ENCODE results near the gene ATP7B.

ATP7B gene

DNA sequence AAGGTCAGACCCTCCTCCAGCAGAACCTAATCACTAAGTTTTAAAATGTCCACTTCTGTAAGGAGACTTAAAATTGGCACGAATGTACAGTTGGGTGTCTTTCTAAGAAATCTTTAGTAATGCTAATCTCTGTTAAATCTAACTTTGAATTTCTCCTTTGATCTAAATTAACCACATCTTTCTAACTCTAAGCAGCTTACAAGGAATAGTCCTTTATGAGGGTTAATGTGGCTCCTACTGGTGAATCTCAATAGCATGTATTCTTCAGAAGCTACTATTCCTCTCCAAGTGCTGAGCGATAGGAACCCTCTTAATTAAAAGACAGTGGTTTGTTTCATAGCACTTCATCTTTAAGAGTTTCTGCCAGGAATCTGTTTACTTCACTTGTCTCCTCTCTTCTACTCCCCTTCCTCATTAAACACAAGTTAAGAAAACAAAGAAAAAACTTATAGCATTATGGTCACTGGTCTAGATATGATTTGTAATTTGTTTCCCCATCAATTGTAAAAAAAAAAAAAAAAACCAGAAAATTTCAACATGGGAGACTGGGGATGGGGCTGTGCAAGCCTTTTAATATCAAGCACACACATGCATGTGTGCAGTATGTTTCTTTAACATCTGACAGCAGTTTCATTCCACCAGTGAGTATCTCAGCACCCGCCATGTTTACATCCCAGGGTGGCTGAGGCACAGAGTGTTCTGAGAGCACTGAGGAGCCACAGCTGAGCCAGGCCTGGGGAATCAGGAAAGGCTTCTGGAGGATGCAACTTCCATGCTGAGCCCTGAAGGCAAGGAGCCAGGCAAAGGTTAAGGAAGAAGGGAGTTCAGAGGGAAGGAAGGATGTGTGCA lies 57.7 kb downstream of the ATP7B start:
- POLR2A ChIA-PET: no interaction called here
- WGBS (ENCODE audit: insufficient coverage): 100% methylated on average over 2 of the region's 3 CpGs
- no peaks in the 10 kb centered on the region for H3K4me1 ChIP-seq (ENCODE audit: control extremely low read depth in 1 of 4, control insufficient read depth in 4 of 4, insufficient read depth in 4 of 4, low read length in 3 of 4)

DNA sequence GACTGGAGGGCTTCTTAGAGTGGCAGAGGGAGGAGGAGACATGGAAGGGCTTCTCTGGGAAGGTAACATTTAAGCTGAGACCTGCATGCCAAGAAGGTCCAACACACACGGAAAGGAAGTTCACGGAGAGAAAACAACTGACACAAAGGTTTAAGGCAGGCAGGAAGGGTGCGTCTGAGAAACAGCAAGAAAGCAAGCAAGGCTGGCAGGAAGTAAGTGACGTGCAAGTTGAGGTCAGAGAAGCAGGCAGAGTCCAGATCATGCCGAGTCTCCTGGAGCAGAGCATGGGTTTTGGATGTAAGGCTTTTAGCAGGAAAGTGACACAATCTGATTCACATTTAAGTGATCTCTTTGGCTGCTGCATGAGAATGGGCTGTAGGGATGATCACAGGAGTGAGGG lies 60.5 kb downstream of the ATP7B start:
- Histone ChIP-seq H3K27ac (ENCODE audit: insufficient read depth in 1 of 2, low read depth in 1 of 2, low read length in 2 of 2, poor library complexity in 1 of 2, severe bottlenecking in 2 of 2) (no peak overlapping the region), H3K4me1 (ENCODE audit: control extremely low read depth in 1 of 4, control insufficient read depth in 4 of 4, insufficient read depth in 4 of 4, low read length in 3 of 4) (no peaks in the 10 kb centered on the region), H3K36me3 (ENCODE audit: control insufficient read depth in 4 of 4, insufficient read depth in 4 of 4, low read length in 3 of 4) (peaks cover 0 to 14% (median 2%) of the 10 kb centered on the region in 4 experiments), H3K4me3 (ENCODE audit: control insufficient read depth in 1 of 7, extremely low read depth in 1 of 7, insufficient read depth in 4 of 7, low read depth in 2 of 7, low read length in 6 of 7) (no peak overlapping the region), H3K9me3 (ENCODE audit: control extremely low read depth in 1 of 5, control insufficient read depth in 4 of 5, insufficient read depth in 2 of 5, low read depth in 1 of 5, low read length in 4 of 5) (no peaks in the 10 kb centered on the region), H3K27me3 (replicated peaks in 2 of 5; ENCODE audit: control insufficient read depth in 4 of 5, insufficient read depth in 5 of 5, low read length in 4 of 5) (no peaks in the 10 kb centered on the region)
- CTCF ChIA-PET: no interaction called here
- WGBS (ENCODE audit: insufficient coverage): 93% methylated on average over 5 of the region's 5 CpGs
- no peak for DNase-seq
- POLR2A ChIA-PET: no interaction called here

More for the DNA sequence above, 57.7 kb downstream of the ATP7B start:
- no peak overlapping the region for H3K27ac ChIP-seq (ENCODE audit: insufficient read depth in 1 of 2, low read depth in 1 of 2, low read length in 2 of 2, poor library complexity in 1 of 2, severe bottlenecking in 2 of 2)
- H3K27me3 ChIP-seq (replicated peaks in 2 of 5; ENCODE audit: control insufficient read depth in 4 of 5, insufficient read depth in 5 of 5, low read length in 4 of 5): no peaks in the 10 kb centered on the region
- no peak for DNase-seq
- no peak overlapping the region for H3K4me3 ChIP-seq (ENCODE audit: control insufficient read depth in 1 of 7, extremely low read depth in 1 of 7, insufficient read depth in 4 of 7, low read depth in 2 of 7, low read length in 6 of 7)
- H3K9me3 ChIP-seq (ENCODE audit: control extremely low read depth in 1 of 5, control insufficient read depth in 4 of 5, insufficient read depth in 2 of 5, low read depth in 1 of 5, low read length in 4 of 5): no peaks in the 10 kb centered on the region
- H3K36me3 ChIP-seq (ENCODE audit: control insufficient read depth in 4 of 4, insufficient read depth in 4 of 4, low read length in 3 of 4): peaks cover 0 to 8% (median 2%) of the 10 kb centered on the region in 4 experiments
- CTCF ChIA-PET: no interaction called here

DNA sequence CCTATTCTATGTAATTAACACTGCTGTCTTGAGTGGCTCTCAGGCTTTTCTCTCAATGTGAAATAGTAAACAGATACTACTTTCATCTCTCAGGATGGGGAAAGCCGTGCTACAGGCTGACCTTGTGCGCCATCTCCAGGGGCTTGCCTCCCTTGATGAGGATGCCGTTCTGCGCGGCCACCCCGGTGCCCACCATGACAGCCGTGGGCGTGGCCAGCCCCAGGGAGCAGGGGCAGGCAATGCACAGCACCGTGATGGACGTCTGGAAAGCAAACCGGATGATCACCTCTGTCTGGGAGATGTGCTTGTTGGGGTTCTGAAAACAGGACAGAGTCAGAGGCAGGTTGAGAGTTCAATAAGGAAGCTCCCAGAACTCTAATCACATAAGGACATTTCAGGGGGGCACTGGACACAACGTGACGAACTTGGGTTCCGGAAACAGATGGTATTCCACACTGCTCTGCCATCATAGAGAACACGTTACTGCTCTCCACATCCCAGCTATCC lies 65.0 kb downstream of the ATP7B start:
- POLR2A ChIA-PET: no interaction called here
- Histone ChIP-seq H3K4me1 (ENCODE audit: control extremely low read depth in 1 of 4, control insufficient read depth in 4 of 4, insufficient read depth in 4 of 4, low read length in 3 of 4) (peaks cover 0 to 4% (median 0%) of the 10 kb centered on the region in 4 experiments), H3K9me3 (ENCODE audit: control extremely low read depth in 1 of 5, control insufficient read depth in 4 of 5, insufficient read depth in 2 of 5, low read depth in 1 of 5, low read length in 4 of 5) (no peaks in the 10 kb centered on the region), H3K27ac (ENCODE audit: insufficient read depth in 1 of 2, low read depth in 1 of 2, low read length in 2 of 2, poor library complexity in 1 of 2, severe bottlenecking in 2 of 2) (no peak overlapping the region), H3K4me3 (ENCODE audit: control insufficient read depth in 1 of 7, extremely low read depth in 1 of 7, insufficient read depth in 4 of 7, low read depth in 2 of 7, low read length in 6 of 7) (no peak overlapping the region), H3K27me3 (replicated peaks in 2 of 5; ENCODE audit: control insufficient read depth in 4 of 5, insufficient read depth in 5 of 5, low read length in 4 of 5) (no peaks in the 10 kb centered on the region), H3K36me3 (ENCODE audit: control insufficient read depth in 4 of 4, insufficient read depth in 4 of 4, low read length in 3 of 4) (peaks cover 0 to 18% (median 2%) of the 10 kb centered on the region in 4 experiments)
- no peak for DNase-seq
- WGBS (ENCODE audit: insufficient coverage): 97% methylated on average over 10 of the region's 15 CpGs
- CTCF ChIA-PET: no interaction called here

DNA sequence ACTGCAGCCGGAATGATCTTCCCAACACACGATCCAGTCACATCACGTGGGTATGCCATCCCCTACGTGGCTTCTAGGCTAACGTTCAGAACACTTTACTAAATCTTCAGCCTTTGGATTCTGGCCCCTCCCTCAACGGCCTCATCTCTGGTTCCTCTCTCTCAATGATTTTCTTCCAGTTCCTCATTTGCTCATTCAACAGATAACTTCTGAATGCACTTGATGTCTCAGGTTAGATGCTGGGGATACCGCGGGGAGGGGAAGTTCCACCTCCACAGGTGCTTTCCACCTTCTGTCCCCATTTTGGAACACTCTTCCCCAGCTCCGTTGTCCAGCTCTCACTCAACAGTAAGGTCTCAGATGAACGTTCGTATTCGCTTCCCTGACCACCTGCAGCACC lies 66.1 kb downstream of the ATP7B start:
- Histone ChIP-seq H3K4me3 (ENCODE audit: control insufficient read depth in 1 of 7, extremely low read depth in 1 of 7, insufficient read depth in 4 of 7, low read depth in 2 of 7, low read length in 6 of 7) (no peak overlapping the region), H3K9me3 (ENCODE audit: control extremely low read depth in 1 of 5, control insufficient read depth in 4 of 5, insufficient read depth in 2 of 5, low read depth in 1 of 5, low read length in 4 of 5) (no peaks in the 10 kb centered on the region), H3K4me1 (ENCODE audit: control extremely low read depth in 1 of 4, control insufficient read depth in 4 of 4, insufficient read depth in 4 of 4, low read length in 3 of 4) (peaks cover 0 to 4% (median 0%) of the 10 kb centered on the region in 4 experiments), H3K27ac (ENCODE audit: insufficient read depth in 1 of 2, low read depth in 1 of 2, low read length in 2 of 2, poor library complexity in 1 of 2, severe bottlenecking in 2 of 2) (no peak overlapping the region), H3K27me3 (replicated peaks in 2 of 5; ENCODE audit: control insufficient read depth in 4 of 5, insufficient read depth in 5 of 5, low read length in 4 of 5) (no peaks in the 10 kb centered on the region), H3K36me3 (ENCODE audit: control insufficient read depth in 4 of 4, insufficient read depth in 4 of 4, low read length in 3 of 4) (peaks cover 0 to 17% (median 2%) of the 10 kb centered on the region in 4 experiments)
- ChIA-PET POLR2A (no interaction called here), CTCF (interaction anchor here (0.8 kb wide), 1 partner anchor 10 kb away, joined by 3 read pairs; no protein-coding TSS in a partner anchor)
- WGBS (ENCODE audit: insufficient coverage): 88% methylated on average over 11 of the region's 12 CpGs
- DNase-seq: peak in 1 of 3 donors; percentile 8

DNA sequence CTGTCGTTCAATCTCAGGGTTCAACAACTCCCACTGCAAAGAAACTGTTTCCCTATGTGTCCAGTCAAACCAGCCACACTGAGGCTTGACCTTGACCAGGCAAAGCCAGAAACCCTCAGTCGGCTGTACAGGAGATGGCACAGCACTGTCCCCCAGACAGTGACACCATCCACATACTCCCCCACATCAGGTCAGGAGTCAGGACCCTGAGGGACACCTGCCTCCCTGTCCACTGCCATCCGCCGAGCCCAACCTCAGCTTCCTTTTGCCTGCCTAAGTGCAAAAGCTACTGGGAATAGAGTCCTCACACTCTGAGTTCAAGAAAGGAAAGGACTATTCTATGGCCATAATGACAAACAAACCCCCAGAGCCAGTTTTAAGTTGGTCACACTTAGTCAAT lies 66.8 kb downstream of the ATP7B start:
- Histone ChIP-seq H3K4me3 (ENCODE audit: control insufficient read depth in 1 of 7, extremely low read depth in 1 of 7, insufficient read depth in 4 of 7, low read depth in 2 of 7, low read length in 6 of 7) (no peak overlapping the region), H3K27me3 (replicated peaks in 2 of 5; ENCODE audit: control insufficient read depth in 4 of 5, insufficient read depth in 5 of 5, low read length in 4 of 5) (no peaks in the 10 kb centered on the region), H3K36me3 (ENCODE audit: control insufficient read depth in 4 of 4, insufficient read depth in 4 of 4, low read length in 3 of 4) (peaks cover 0 to 16% (median 0%) of the 10 kb centered on the region in 4 experiments), H3K4me1 (ENCODE audit: control extremely low read depth in 1 of 4, control insufficient read depth in 4 of 4, insufficient read depth in 4 of 4, low read length in 3 of 4) (peaks cover 0 to 4% (median 0%) of the 10 kb centered on the region in 4 experiments), H3K27ac (ENCODE audit: insufficient read depth in 1 of 2, low read depth in 1 of 2, low read length in 2 of 2, poor library complexity in 1 of 2, severe bottlenecking in 2 of 2) (no peak overlapping the region), H3K9me3 (ENCODE audit: control extremely low read depth in 1 of 5, control insufficient read depth in 4 of 5, insufficient read depth in 2 of 5, low read depth in 1 of 5, low read length in 4 of 5) (no peaks in the 10 kb centered on the region)
- POLR2A ChIA-PET: no interaction called here
- WGBS (ENCODE audit: insufficient coverage): 82% methylated on average over 4 of the region's 4 CpGs
- CTCF ChIA-PET: no interaction called here
- no peak for DNase-seq

DNA sequence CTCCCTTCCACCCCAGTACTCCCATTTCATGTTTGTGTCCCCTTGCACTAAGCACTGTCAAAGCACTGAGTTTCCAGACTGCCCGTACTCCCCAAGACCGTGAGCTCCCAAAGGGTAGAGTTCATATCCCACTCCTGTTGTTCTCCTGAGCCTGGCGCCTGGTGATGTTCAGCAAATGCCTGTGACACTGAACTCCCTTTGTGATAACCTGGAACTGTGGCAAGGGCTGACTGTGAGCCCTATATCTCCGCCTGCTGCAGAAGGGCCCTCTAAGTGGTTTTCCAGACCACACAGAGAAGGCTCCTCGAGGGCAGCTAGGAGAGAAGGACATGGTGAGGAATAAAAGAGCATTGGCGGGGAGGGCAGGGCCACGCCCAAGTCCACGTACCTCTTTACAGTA lies 67.5 kb downstream of the ATP7B start:
- no peak for DNase-seq
- Histone ChIP-seq H3K27ac (ENCODE audit: insufficient read depth in 1 of 2, low read depth in 1 of 2, low read length in 2 of 2, poor library complexity in 1 of 2, severe bottlenecking in 2 of 2) (no peak overlapping the region), H3K9me3 (ENCODE audit: control extremely low read depth in 1 of 5, control insufficient read depth in 4 of 5, insufficient read depth in 2 of 5, low read depth in 1 of 5, low read length in 4 of 5) (no peaks in the 10 kb centered on the region), H3K36me3 (ENCODE audit: control insufficient read depth in 4 of 4, insufficient read depth in 4 of 4, low read length in 3 of 4) (peaks cover 0 to 21% (median 0%) of the 10 kb centered on the region in 4 experiments), H3K27me3 (replicated peaks in 2 of 5; ENCODE audit: control insufficient read depth in 4 of 5, insufficient read depth in 5 of 5, low read length in 4 of 5) (no peaks in the 10 kb centered on the region), H3K4me1 (ENCODE audit: control extremely low read depth in 1 of 4, control insufficient read depth in 4 of 4, insufficient read depth in 4 of 4, low read length in 3 of 4) (peaks cover 0 to 4% (median 0%) of the 10 kb centered on the region in 4 experiments), H3K4me3 (ENCODE audit: control insufficient read depth in 1 of 7, extremely low read depth in 1 of 7, insufficient read depth in 4 of 7, low read depth in 2 of 7, low read length in 6 of 7) (no peak overlapping the region)
- CTCF ChIA-PET: no interaction called here
- POLR2A ChIA-PET: no interaction called here
- WGBS (ENCODE audit: insufficient coverage): 88% methylated on average over 5 of the region's 8 CpGs

DNA sequence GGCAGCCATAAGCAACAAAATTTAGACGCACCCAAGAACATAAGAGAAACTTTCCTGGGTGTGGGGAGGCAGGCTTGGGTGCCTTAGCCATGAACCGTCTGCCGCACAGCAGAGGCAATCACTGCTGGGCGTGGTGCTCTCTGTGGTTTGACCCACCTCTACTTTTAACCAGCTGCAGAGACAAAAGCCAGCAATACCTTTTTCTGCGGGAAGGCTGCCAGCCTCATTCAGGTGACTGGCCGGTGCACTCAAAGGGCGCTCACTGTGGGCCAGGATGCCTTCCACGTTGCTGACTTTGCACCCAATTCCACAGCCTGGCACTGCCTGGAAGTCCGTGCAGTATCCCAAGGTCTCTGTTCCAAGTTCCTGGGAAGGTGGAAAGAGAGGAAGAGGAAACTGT lies 69.1 kb downstream of the ATP7B start:
- Histone ChIP-seq H3K9me3 (ENCODE audit: control extremely low read depth in 1 of 5, control insufficient read depth in 4 of 5, insufficient read depth in 2 of 5, low read depth in 1 of 5, low read length in 4 of 5) (no peaks in the 10 kb centered on the region), H3K4me3 (ENCODE audit: control insufficient read depth in 1 of 7, extremely low read depth in 1 of 7, insufficient read depth in 4 of 7, low read depth in 2 of 7, low read length in 6 of 7) (no peak overlapping the region), H3K27me3 (replicated peaks in 2 of 5; ENCODE audit: control insufficient read depth in 4 of 5, insufficient read depth in 5 of 5, low read length in 4 of 5) (no peaks in the 10 kb centered on the region), H3K36me3 (ENCODE audit: control insufficient read depth in 4 of 4, insufficient read depth in 4 of 4, low read length in 3 of 4) (peaks cover 0 to 30% (median 0%) of the 10 kb centered on the region in 4 experiments), H3K4me1 (ENCODE audit: control extremely low read depth in 1 of 4, control insufficient read depth in 4 of 4, insufficient read depth in 4 of 4, low read length in 3 of 4) (peaks cover 0 to 4% (median 0%) of the 10 kb centered on the region in 4 experiments), H3K27ac (ENCODE audit: insufficient read depth in 1 of 2, low read depth in 1 of 2, low read length in 2 of 2, poor library complexity in 1 of 2, severe bottlenecking in 2 of 2) (no peak overlapping the region)
- CTCF ChIA-PET: interaction anchor here (0.8 to 1.8 kb wide), 3 partner anchors 9 to 49 kb away, joined by 3 to 4 read pairs (median 4); no protein-coding TSS in a partner anchor
- WGBS (ENCODE audit: insufficient coverage): over 99% methylated on average over 9 of the region's 9 CpGs
- POLR2A ChIA-PET: no interaction called here
- no peak for DNase-seq

Measured in common myeloid progenitor, CD34-positive (primary cell).